Spleen (tissue), 11 donors: ENCODE results near the gene DOCK1. TPM values are rescaled to one million over a fixed set of nuclear protein-coding genes. Genes with fewer than 3 reads are reported as not detected.
A peak's percentile ranks its signal among the peaks of the same experiment; 100 is the strongest.

Source experiments
- DNase-seq: peaks from one replicate; pipeline ENCODE4 v3.0.0-alpha.2; 2020
- H3K27ac ChIP-seq, 8 donors: fragments of 200-600 bp; sonication (generic) in 7 of 8; 1 replicate in 4 of 8; 2 replicates in 4 of 8; pipeline versions ENCODE4 v1.5.0 to v1.8.0; 2016 to 2021; ENCODE audit warnings: inconsistent platforms in 4 of 8, mild to moderate bottlenecking in 4 of 8, moderate library complexity in 1 of 8
- H3K27me3 ChIP-seq, 7 donors: fragments of 200-600 bp; sonication (generic) in 6 of 7; replicated peaks in 1 of 7; 1 replicate in 4 of 7; 2 replicates in 3 of 7; pipeline versions ENCODE4 v1.5.0 to v1.8.0; 2016 to 2021; ENCODE audit warnings: inconsistent platforms in 3 of 7, mild to moderate bottlenecking in 1 of 7
- H3K36me3 ChIP-seq, 6 donors: fragments of 200-600 bp; sonication (generic) in 5 of 6; 1 replicate in 4 of 6; 2 replicates in 2 of 6; pipeline versions ENCODE4 v1.5.0 to v1.8.0; 2016 to 2021; ENCODE audit warnings: inconsistent platforms in 2 of 6
- H3K4me1 ChIP-seq, 6 donors: fragments of 200-600 bp; sonication (generic) in 5 of 6; 1 replicate in 3 of 6; 2 replicates in 3 of 6; pipeline versions ENCODE4 v1.5.0 to v1.8.0; 2016 to 2021; ENCODE audit warnings: inconsistent platforms in 3 of 6
- H3K4me3 ChIP-seq, 8 donors: fragments of 200-600 bp; sonication (generic) in 7 of 8; 1 replicate in 4 of 8; 2 replicates in 4 of 8; pipeline versions ENCODE4 v1.5.0 to v1.8.0; 2016 to 2021; ENCODE audit warnings: inconsistent platforms in 4 of 8, mild to moderate bottlenecking in 4 of 8, moderate library complexity in 2 of 8
- H3K9me3 ChIP-seq, 8 donors: fragments of 200-600 bp; sonication (generic) in 7 of 8; 1 replicate in 4 of 8; 2 replicates in 4 of 8; pipeline versions ENCODE4 v1.5.0 to v1.8.0; 2016 to 2021; ENCODE audit warnings: inconsistent platforms in 4 of 8
- POLR2A ChIP-seq, 3 donors: fragments of 450-650 bp; IDR thresholded peaks; one replicate each; pipeline ENCODE4 v1.5.1; 2017; ENCODE audit warnings: antibody characterized with exemption in 3 of 3, mild to moderate bottlenecking in 1 of 3
- POLR2AphosphoS5 ChIP-seq, 3 donors: sonication (generic); formaldehyde crosslinking; IDR thresholded peaks; one replicate each; pipeline ENCODE4 v1.5.1; 2017; ENCODE audit warnings: antibody characterized with exemption in 3 of 3
- WGBS, 5 donors: extraction: QIAGEN DNeasy Blood & Tissue Kit in 3 of 5; methylation state at CpG; one replicate each; pipeline versions ENCODE4 v1.1.5 to v1.1.7; 2013 to 2018; 5-methylcytosine and 5-hydroxymethylcytosine counted together
- intact Hi-C: fragments of 100-400 bp; cut with DNase I; formaldehyde crosslinking; loops from one replicate; pipeline ENCODE4 v1.15.0; 2023; ENCODE audit warnings: low total_unique reads
- polyA plus RNA-seq, 3 donors: library from polyadenylated mRNA; stranded (reverse); fragments of 200-250 nt; gene quantifications; one replicate each; pipeline ENCODE4 v1.2.1, GENCODE V29; 2013
- total RNA-seq, 7 donors: library from RNA; depleted of rRNA in 3 of 7; stranded (reverse); fragments of >200 nt in 3 of 7; fragmentation: NEBNext Ultra II Directional in 4 of 7; extraction: Animal tissue kit (Norgen Biotek cat#: 25700) in 4 of 7; gene quantifications; one replicate each; pipeline versions ENCODE4 v1.1.0 to v1.2.1, GENCODE V29; 2016 to 2021
- TF ChIP-seq, protein P1 (sequence below), 11 experiments: fragments of 200-600 bp in 7 of 11; fragments of 450-650 bp in 4 of 11; sonication (generic) in 4 of 11; IDR thresholded peaks in 8 of 11; conservative IDR thresholded peaks in 3 of 11; 1 replicate in 7 of 11; 2 replicates in 4 of 11; pipeline versions ENCODE4 v1.4.0 to v1.8.0; 2016 to 2021; ENCODE audit warnings: antibody characterized with exemption in 11 of 11, inconsistent platforms in 4 of 11, mild to moderate bottlenecking in 1 of 11
- donor health status: healthy with polysubstance abuse.
- donor health status: DM: no; HTN: no; CAD: no; lungs with moderate emphysema.
- donor health status: DM: no; HTN: no; CAD: no.
- donor health status: Bipolar disorder and iron deficiency.
- donor health status: healthy.
- donor health status: DM: no; HTN: no; CAD: no.
- donor health status: DM: yes; HTN: yes; CAD: no.

Gene DOCK1
- total and polyA plus RNA-seq, 10 donors = 2.2 to 40.5 (median 25.1) TPM

DNA sequence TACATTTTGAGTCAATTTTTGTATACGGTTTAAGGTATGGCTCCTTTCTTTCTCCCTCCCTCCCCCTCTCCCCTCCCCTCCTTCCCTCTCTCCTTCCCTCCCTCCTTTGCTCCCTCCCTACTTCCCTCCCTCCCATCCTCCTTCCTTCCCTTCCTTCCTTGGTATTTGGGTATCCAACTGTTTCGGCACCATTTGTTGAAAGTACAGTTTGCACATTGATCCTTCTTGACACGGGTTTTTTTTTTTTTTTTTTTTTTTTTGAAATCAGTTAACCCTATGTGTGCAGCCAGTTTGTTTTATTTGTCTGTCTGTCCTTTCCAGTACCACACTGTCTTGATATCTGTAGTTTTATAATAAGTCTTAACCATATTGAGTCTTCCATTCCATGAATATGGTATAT lies 331.0 kb downstream of the DOCK1 start:
- Histone ChIP-seq H3K4me3 (no peak overlapping the region), H3K27ac (no peak overlapping the region), H3K27me3 (no peaks in the 10 kb centered on the region), H3K9me3 (no peaks in the 10 kb centered on the region), H3K4me1 (no peaks in the 10 kb centered on the region), H3K36me3 (no peaks in the 10 kb centered on the region)
- intact Hi-C loops = no loop called here
- DNase-seq = no peak
- WGBS, 5 donors = 78 to 93% (median 89%) methylated on average over 3 of the region's 3 CpGs
- TF ChIP-seq, protein P1, sequence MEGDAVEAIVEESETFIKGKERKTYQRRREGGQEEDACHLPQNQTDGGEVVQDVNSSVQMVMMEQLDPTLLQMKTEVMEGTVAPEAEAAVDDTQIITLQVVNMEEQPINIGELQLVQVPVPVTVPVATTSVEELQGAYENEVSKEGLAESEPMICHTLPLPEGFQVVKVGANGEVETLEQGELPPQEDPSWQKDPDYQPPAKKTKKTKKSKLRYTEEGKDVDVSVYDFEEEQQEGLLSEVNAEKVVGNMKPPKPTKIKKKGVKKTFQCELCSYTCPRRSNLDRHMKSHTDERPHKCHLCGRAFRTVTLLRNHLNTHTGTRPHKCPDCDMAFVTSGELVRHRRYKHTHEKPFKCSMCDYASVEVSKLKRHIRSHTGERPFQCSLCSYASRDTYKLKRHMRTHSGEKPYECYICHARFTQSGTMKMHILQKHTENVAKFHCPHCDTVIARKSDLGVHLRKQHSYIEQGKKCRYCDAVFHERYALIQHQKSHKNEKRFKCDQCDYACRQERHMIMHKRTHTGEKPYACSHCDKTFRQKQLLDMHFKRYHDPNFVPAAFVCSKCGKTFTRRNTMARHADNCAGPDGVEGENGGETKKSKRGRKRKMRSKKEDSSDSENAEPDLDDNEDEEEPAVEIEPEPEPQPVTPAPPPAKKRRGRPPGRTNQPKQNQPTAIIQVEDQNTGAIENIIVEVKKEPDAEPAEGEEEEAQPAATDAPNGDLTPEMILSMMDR (IDR thresholded peaks at IDR 0.05 in 8 of 11, conservative IDR thresholded peaks at IDR 0.05 in 3 of 11) = no peak
- no peak for TF ChIP-seq POLR2AphosphoS5 (IDR thresholded peaks at IDR 0.05)
- TF ChIP-seq POLR2A (IDR thresholded peaks at IDR 0.05) = no peak

DNA sequence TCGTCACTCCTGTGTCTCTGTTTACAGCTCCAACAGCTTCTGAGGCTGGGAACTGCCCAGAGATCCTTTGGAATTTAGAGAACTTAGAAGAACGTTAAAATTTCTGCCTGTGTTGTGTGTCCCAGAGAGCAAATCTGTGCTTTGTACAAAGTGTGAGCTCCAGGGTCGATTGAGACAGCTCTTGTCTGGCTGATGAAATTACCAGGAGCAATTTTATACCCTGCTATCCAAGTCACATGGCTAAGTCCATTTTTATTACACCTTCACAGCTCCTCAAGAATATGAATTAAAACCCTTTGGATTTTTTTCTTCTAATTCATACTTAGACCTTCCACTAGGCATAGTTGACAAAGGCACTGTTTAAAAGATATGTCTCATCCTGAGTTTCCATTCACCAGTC lies 337.7 kb downstream of the DOCK1 start:
- Histone ChIP-seq H3K4me3 (no peak overlapping the region), H3K9me3 (no peaks in the 10 kb centered on the region), H3K36me3 (no peaks in the 10 kb centered on the region), H3K27ac (no peak overlapping the region), H3K4me1 (no peaks in the 10 kb centered on the region), H3K27me3 (no peaks in the 10 kb centered on the region)
- intact Hi-C loops = no loop called here
- 74 to 87% (median 82%) methylated on average over 3 of the region's 3 CpGs for WGBS, 5 donors
- TF ChIP-seq, protein P1 (IDR thresholded peaks at IDR 0.05 in 8 of 11, conservative IDR thresholded peaks at IDR 0.05 in 3 of 11) = no peak
- TF ChIP-seq POLR2A (IDR thresholded peaks at IDR 0.05) (no peak), POLR2AphosphoS5 (IDR thresholded peaks at IDR 0.05) (no peak)
- DNase-seq = no peak

- no peaks in the 10 kb centered on the region for H3K4me1 ChIP-seq
- intact Hi-C loops = no loop called here
- no peak for TF ChIP-seq POLR2A (IDR thresholded peaks at IDR 0.05)
- TF ChIP-seq, protein P1 (IDR thresholded peaks at IDR 0.05 in 8 of 11, conservative IDR thresholded peaks at IDR 0.05 in 3 of 11) = peak in 6 of 11 experiments; percentile 6 to 55 (median 48)
- peaks cover 0 to 6% (median 0%) of the 10 kb centered on the region in 6 donors for H3K36me3 ChIP-seq
- no peaks in the 10 kb centered on the region for H3K9me3 ChIP-seq
- H3K4me3 ChIP-seq = no peak overlapping the region
- no peak overlapping the region for H3K27ac ChIP-seq
- no peak for DNase-seq
- 42 to 53% (median 49%) methylated on average over 4 of the region's 4 CpGs for WGBS, 5 donors
- H3K27me3 ChIP-seq = no peaks in the 10 kb centered on the region
Observed at GRCh38 chr10:127243490-127244272, 338.5 kb downstream of the DOCK1 start.

GRCh38 chr10:127245456-127245855 lies 340.2 kb downstream of the DOCK1 start:
- Histone ChIP-seq H3K4me3 (no peak overlapping the region), H3K27me3 (no peaks in the 10 kb centered on the region), H3K27ac (no peak overlapping the region), H3K36me3 (peaks cover 0 to 9% (median 0%) of the 10 kb centered on the region in 6 donors), H3K4me1 (no peaks in the 10 kb centered on the region), H3K9me3 (no peaks in the 10 kb centered on the region)
- WGBS, 5 donors = 83 to 94% (median 84%) methylated on average over 10 of the region's 10 CpGs
- TF ChIP-seq POLR2AphosphoS5 (IDR thresholded peaks at IDR 0.05) = no peak
- TF ChIP-seq, protein P1 (IDR thresholded peaks at IDR 0.05 in 8 of 11, conservative IDR thresholded peaks at IDR 0.05 in 3 of 11) = no peak
- TF ChIP-seq POLR2A (IDR thresholded peaks at IDR 0.05) = no peak
- DNase-seq = no peak
- intact Hi-C loops = no loop called here
